Effector memory CD4-positive, alpha-beta T cell (primary cell): Measurements from ENCODE around the gene HSPA1L.

Experiments used
- DNase-seq, 3 donors: peaks; one replicate each; pipeline ENCODE4 v3.0.0-alpha.2; 2020
- H3K27ac ChIP-seq: 2 replicates; pipeline ENCODE4 v1.7.0; 2013; ENCODE audit warnings: mild to moderate bottlenecking, low read length, moderate library complexity; ENCODE audit not compliant: insufficient read depth, poor library complexity, severe bottlenecking
- H3K27me3 ChIP-seq: replicated peaks from 2 replicates; pipeline ENCODE4 v1.7.0; 2013; ENCODE audit warnings: mild to moderate bottlenecking, low read length; ENCODE audit not compliant: insufficient read depth, control insufficient read depth, poor library complexity, severe bottlenecking
- H3K36me3 ChIP-seq: 2 replicates; pipeline ENCODE4 v1.7.0; 2013; ENCODE audit warnings: mild to moderate bottlenecking, low read length, moderate library complexity; ENCODE audit not compliant: control insufficient read depth, insufficient read depth
- H3K4me1 ChIP-seq: 2 replicates; pipeline ENCODE4 v1.7.0; 2013; ENCODE audit warnings: low read length, mild to moderate bottlenecking; ENCODE audit not compliant: control insufficient read depth, insufficient read depth, poor library complexity, severe bottlenecking
- H3K4me3 ChIP-seq: 2 replicates; pipeline ENCODE4 v1.7.0; 2013; ENCODE audit warnings: low read length, low read depth, mild to moderate bottlenecking; ENCODE audit not compliant: insufficient read depth, poor library complexity, severe bottlenecking
- H3K9me3 ChIP-seq: 2 replicates; pipeline ENCODE4 v1.7.0; 2013; ENCODE audit warnings: mild to moderate bottlenecking, low read length, moderate library complexity; ENCODE audit not compliant: control insufficient read depth

Gene HSPA1L

GRCh38 chr6:31765559-31765909 lies 49.5 kb downstream of the HSPA1L start:
- H3K4me3 ChIP-seq = no peak overlapping the region
- H3K27me3 ChIP-seq = no peaks in the 10 kb centered on the region
- H3K27ac ChIP-seq = no peak overlapping the region
- no peaks in the 10 kb centered on the region for H3K4me1 ChIP-seq
- H3K36me3 ChIP-seq = peaks cover under 1% of the 10 kb centered on the region
- DNase-seq = no peak
- no peaks in the 10 kb centered on the region for H3K9me3 ChIP-seq

- no peak for DNase-seq
- H3K36me3 ChIP-seq = peaks cover 7% of the 10 kb centered on the region
- H3K9me3 ChIP-seq = no peaks in the 10 kb centered on the region
Observed at GRCh38 chr6:31764198-31764597, 50.9 kb downstream of the HSPA1L start.

GRCh38 chr6:31763619-31763940 lies 51.5 kb downstream of the HSPA1L start:
- no peaks in the 10 kb centered on the region for H3K27me3 ChIP-seq
- no peaks in the 10 kb centered on the region for H3K9me3 ChIP-seq
- H3K4me3 ChIP-seq = no peak overlapping the region
- no peak overlapping the region for H3K27ac ChIP-seq
- H3K4me1 ChIP-seq = no peaks in the 10 kb centered on the region
- peaks cover 7% of the 10 kb centered on the region for H3K36me3 ChIP-seq
- no peak for DNase-seq

More at GRCh38 chr6:31764198-31764597, 50.9 kb downstream of the HSPA1L start:
- no peaks in the 10 kb centered on the region for H3K27me3 ChIP-seq
- H3K4me3 ChIP-seq = no peak overlapping the region
- H3K4me1 ChIP-seq = no peaks in the 10 kb centered on the region
- H3K27ac ChIP-seq = no peak overlapping the region

GRCh38 chr6:31762878-31763618 lies 52.0 kb downstream of the HSPA1L start:
- H3K36me3 ChIP-seq = peaks cover 7% of the 10 kb centered on the region
- no peaks in the 10 kb centered on the region for H3K27me3 ChIP-seq
- no peaks in the 10 kb centered on the region for H3K4me1 ChIP-seq
- H3K4me3 ChIP-seq = no peak overlapping the region
- no peaks in the 10 kb centered on the region for H3K9me3 ChIP-seq
- DNase-seq = no peak
- H3K27ac ChIP-seq = no peak overlapping the region

GRCh38 chr6:31762356-31762755 lies 52.7 kb downstream of the HSPA1L start, which contains the start of gene SAPCD1:
TSS of gene SAPCD1 (plus strand) at chr6:31762656. CDS start at chr6:31763055, 399 bp downstream.
- no peak within 1 kb of the TSS for H3K4me3 ChIP-seq
- H3K36me3 ChIP-seq = peaks cover 7% of the 10 kb centered on the region
- H3K27ac ChIP-seq = no peak within 1 kb of the TSS
- no peaks in the 10 kb centered on the region for H3K9me3 ChIP-seq
- no peak for DNase-seq
- no peaks in the 10 kb centered on the region for H3K27me3 ChIP-seq
- no peaks in the 10 kb centered on the region for H3K4me1 ChIP-seq

GRCh38 chr6:31761343-31761742 lies 53.7 kb downstream of the HSPA1L start:
- Histone ChIP-seq H3K4me1 (no peaks in the 10 kb centered on the region), H3K9me3 (no peaks in the 10 kb centered on the region), H3K27ac (no peak overlapping the region), H3K36me3 (peaks cover 7% of the 10 kb centered on the region), H3K27me3 (no peaks in the 10 kb centered on the region), H3K4me3 (no peak overlapping the region)
- no peak for DNase-seq

- H3K4me1 ChIP-seq = no peaks in the 10 kb centered on the region
- H3K9me3 ChIP-seq = no peaks in the 10 kb centered on the region
- H3K27ac ChIP-seq = no peak overlapping the region
- H3K4me3 ChIP-seq = no peak overlapping the region
- DNase-seq = no peak
- no peaks in the 10 kb centered on the region for H3K27me3 ChIP-seq
- peaks cover 7% of the 10 kb centered on the region for H3K36me3 ChIP-seq
Observed at GRCh38 chr6:31760790-31761189, 54.3 kb downstream of the HSPA1L start.
